ENCODE measurements around the gene TMX2. TPM values are rescaled to one million over a fixed set of nuclear protein-coding genes. Genes with fewer than 3 reads are reported as not detected.

TMX2 gene
- total RNA-seq, 2 experiments from 2014 or later, result 49.8 to 54.7 TPM

GRCh38 chr11:57728829-57729228, 16.4 kb downstream of the TMX2 start:
- Mint-ChIP-seq H3K27ac (no peak overlapping the region), H3K4me3 (no peak overlapping the region), H3K4me1 (ENCODE audit: low read depth) (peaks cover 11% of the 10 kb centered on the region), H3K36me3 (ENCODE audit: low read depth) (peaks cover 2% of the 10 kb centered on the region), H3K9me3 (no peaks in the 10 kb centered on the region), H3K27me3 (ENCODE audit: low read depth) (no peaks in the 10 kb centered on the region)
- CTCF ChIA-PET, result interaction anchor here (1.1 kb wide), 1 partner anchor 72 kb away, joined by 4 read pairs; no protein-coding TSS in a partner anchor
- intact Hi-C loops (cut with micrococcal nuclease), result no loop called here
- DNase-seq, result no peak

GRCh38 chr11:57729479-57729878, 17.1 kb downstream of the TMX2 start:
- no peak overlapping the region for H3K27ac Mint-ChIP-seq
- intact Hi-C loops (cut with micrococcal nuclease), result no loop called here
- peaks cover 11% of the 10 kb centered on the region for H3K4me1 Mint-ChIP-seq (ENCODE audit: low read depth)
- H3K9me3 Mint-ChIP-seq, result no peaks in the 10 kb centered on the region
- no peak overlapping the region for H3K4me3 Mint-ChIP-seq
- no peaks in the 10 kb centered on the region for H3K27me3 Mint-ChIP-seq (ENCODE audit: low read depth)
- no peak for DNase-seq
- CTCF ChIA-PET, result no interaction called here
- peaks cover 2% of the 10 kb centered on the region for H3K36me3 Mint-ChIP-seq (ENCODE audit: low read depth)

DNA sequence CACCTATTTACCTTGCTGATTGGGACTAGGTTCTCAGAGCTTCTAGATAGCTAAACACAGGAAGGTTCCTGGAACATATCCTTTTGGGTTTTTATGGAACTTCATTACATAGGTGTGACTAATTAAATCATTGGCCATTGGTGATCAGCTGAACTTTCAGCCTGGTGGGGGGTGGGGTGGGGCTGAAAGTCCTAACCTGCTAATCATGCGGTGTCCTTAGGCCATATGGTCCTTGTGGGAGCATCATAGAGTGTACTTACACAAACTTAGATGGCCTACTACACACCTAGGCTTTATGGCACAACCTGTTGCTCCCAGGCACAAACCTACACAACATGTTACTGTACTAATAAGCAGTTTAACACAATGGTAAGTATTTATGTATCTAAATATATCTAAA, 20.3 kb downstream of the TMX2 start:
- DNase-seq, result no peak
- Mint-ChIP-seq H3K4me1 (ENCODE audit: low read depth) (peaks cover 10% of the 10 kb centered on the region), H3K36me3 (ENCODE audit: low read depth) (peaks cover 3% of the 10 kb centered on the region), H3K4me3 (no peak overlapping the region), H3K9me3 (no peaks in the 10 kb centered on the region), H3K27ac (no peak overlapping the region), H3K27me3 (ENCODE audit: low read depth) (no peaks in the 10 kb centered on the region)
- CTCF ChIA-PET, result interaction anchor here (0.7 to 1.4 kb wide), 2 partner anchors 13 to 68 kb away, joined by 3 to 5 read pairs; no protein-coding TSS in a partner anchor
- intact Hi-C loops (cut with micrococcal nuclease), result no loop called here

GRCh38 chr11:57735619-57736298, 23.4 kb downstream of the TMX2 start:
- CTCF ChIA-PET, result interaction anchor here (0.7 kb wide), 1 partner anchor 168 kb away, joined by 4 read pairs; the partner anchor contains the start of gene UBE2L6
- no peak for DNase-seq
- H3K27me3 Mint-ChIP-seq (ENCODE audit: low read depth), result no peaks in the 10 kb centered on the region
- peaks cover 16% of the 10 kb centered on the region for H3K36me3 Mint-ChIP-seq (ENCODE audit: low read depth)
- H3K4me1 Mint-ChIP-seq (ENCODE audit: low read depth), result peaks cover 5% of the 10 kb centered on the region
- H3K9me3 Mint-ChIP-seq, result no peaks in the 10 kb centered on the region
- peak overlapping the region; percentile 50 for H3K27ac Mint-ChIP-seq
- intact Hi-C loops (cut with micrococcal nuclease), result no loop called here
- no peak overlapping the region for H3K4me3 Mint-ChIP-seq

- H3K9me3 Mint-ChIP-seq, result no peaks in the 10 kb centered on the region
- CTCF ChIA-PET, result interaction anchor here (0.8 to 7.9 kb wide), 3 partner anchors 60 to 396 kb away, joined by 3 to 64 read pairs (median 4); no protein-coding TSS in a partner anchor
These were observed 29.0 kb downstream of the TMX2 start, which contains the start of gene SELENOH for GRCh38 chr11:57741132-57742086. Gene SELENOH (plus strand): TSS chr11:57741491. CDS start chr11:57741596, 105 bp downstream.

DNA sequence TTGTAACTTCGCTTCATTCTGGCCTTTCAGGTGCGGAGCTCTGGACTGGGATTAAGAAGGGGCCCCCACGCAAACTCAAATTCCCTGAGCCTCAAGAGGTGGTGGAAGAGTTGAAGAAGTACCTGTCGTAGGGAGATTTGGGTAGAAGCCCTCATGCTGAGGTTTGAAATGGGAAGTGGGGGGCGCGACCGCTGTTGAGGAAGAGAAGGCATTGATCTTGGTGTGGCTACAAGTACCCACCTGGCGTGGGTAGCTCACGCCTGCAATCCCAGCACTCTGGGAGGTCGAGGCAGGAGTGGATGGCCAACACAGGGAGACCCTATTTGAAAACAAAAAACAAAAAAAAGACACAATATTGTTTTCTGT, 29.7 kb downstream of the TMX2 start:
- intact Hi-C loops (cut with micrococcal nuclease), result loop anchor here (5.0 to 10.0 kb wide), 2 partner anchors 405 to 1403 kb away; partner anchors contain the start of genes FAM111A, P2RX3 and SSRP1
- peak overlapping the region; percentile 99 for H3K27ac Mint-ChIP-seq
- H3K27me3 Mint-ChIP-seq (ENCODE audit: low read depth), result no peaks in the 10 kb centered on the region
- peaks cover 33% of the 10 kb centered on the region for H3K4me1 Mint-ChIP-seq (ENCODE audit: low read depth)
- CTCF ChIA-PET, result interaction anchor here (0.8 to 7.9 kb wide), 3 partner anchors 59 to 396 kb away, joined by 3 to 64 read pairs (median 4); no protein-coding TSS in a partner anchor
- H3K9me3 Mint-ChIP-seq, result no peaks in the 10 kb centered on the region
- no peak for DNase-seq
- peaks cover 52% of the 10 kb centered on the region for H3K36me3 Mint-ChIP-seq (ENCODE audit: low read depth)
- H3K4me3 Mint-ChIP-seq, result peak overlapping the region; percentile 97

More at GRCh38 chr11:57741132-57742086, 29.0 kb downstream of the TMX2 start, which contains the start of gene SELENOH:
- H3K27me3 Mint-ChIP-seq (ENCODE audit: low read depth), result no peaks in the 10 kb centered on the region
- peak; percentile 98 for DNase-seq
- H3K36me3 Mint-ChIP-seq (ENCODE audit: low read depth), result peaks cover 49% of the 10 kb centered on the region
- H3K27ac Mint-ChIP-seq, result peak within 1 kb of the TSS; percentile 99
- intact Hi-C loops (cut with micrococcal nuclease), result loop anchor here (1.0 to 10.0 kb wide), 11 partner anchors 21 to 1403 kb away; partner anchors contain the start of genes CLP1, FAM111A, MED19 and P2RX3
- peak within 1 kb of the TSS; percentile 97 for H3K4me3 Mint-ChIP-seq
- H3K4me1 Mint-ChIP-seq (ENCODE audit: low read depth), result peaks cover 32% of the 10 kb centered on the region

- intact Hi-C loops (cut with micrococcal nuclease), result loop anchor here (5.0 to 10.0 kb wide), 2 partner anchors 407 to 1400 kb away; partner anchors contain the start of genes FAM111A, P2RX3 and SSRP1
- no peaks in the 10 kb centered on the region for H3K27me3 Mint-ChIP-seq (ENCODE audit: low read depth)
- H3K27ac Mint-ChIP-seq, result peak overlapping the region; percentile 74
- no peak for DNase-seq
- H3K4me3 Mint-ChIP-seq, result no peak overlapping the region
- H3K9me3 Mint-ChIP-seq, result no peaks in the 10 kb centered on the region
- H3K36me3 Mint-ChIP-seq (ENCODE audit: low read depth), result peaks cover 43% of the 10 kb centered on the region
- H3K4me1 Mint-ChIP-seq (ENCODE audit: low read depth), result peaks cover 34% of the 10 kb centered on the region
- CTCF ChIA-PET, result interaction anchor here (7.9 kb wide), 1 partner anchor 57 kb away, joined by 64 read pairs; no protein-coding TSS in a partner anchor
These were observed 32.0 kb downstream of the TMX2 start for GRCh38 chr11:57744357-57744756.

GRCh38 chr11:57745206-57745605, 32.8 kb downstream of the TMX2 start:
- peaks cover 34% of the 10 kb centered on the region for H3K4me1 Mint-ChIP-seq (ENCODE audit: low read depth)
- H3K36me3 Mint-ChIP-seq (ENCODE audit: low read depth), result peaks cover 39% of the 10 kb centered on the region
- CTCF ChIA-PET, result interaction anchor here (7.9 kb wide), 1 partner anchor 56 kb away, joined by 64 read pairs; no protein-coding TSS in a partner anchor
- H3K4me3 Mint-ChIP-seq, result no peak overlapping the region
- peak overlapping the region; percentile 74 for H3K27ac Mint-ChIP-seq
- DNase-seq, result no peak
- no peaks in the 10 kb centered on the region for H3K9me3 Mint-ChIP-seq
- no peaks in the 10 kb centered on the region for H3K27me3 Mint-ChIP-seq (ENCODE audit: low read depth)
- intact Hi-C loops (cut with micrococcal nuclease), result loop anchor here (10.0 kb wide), 1 partner anchor 1400 kb away; the partner anchor contains the start of gene FAM111A

DNA sequence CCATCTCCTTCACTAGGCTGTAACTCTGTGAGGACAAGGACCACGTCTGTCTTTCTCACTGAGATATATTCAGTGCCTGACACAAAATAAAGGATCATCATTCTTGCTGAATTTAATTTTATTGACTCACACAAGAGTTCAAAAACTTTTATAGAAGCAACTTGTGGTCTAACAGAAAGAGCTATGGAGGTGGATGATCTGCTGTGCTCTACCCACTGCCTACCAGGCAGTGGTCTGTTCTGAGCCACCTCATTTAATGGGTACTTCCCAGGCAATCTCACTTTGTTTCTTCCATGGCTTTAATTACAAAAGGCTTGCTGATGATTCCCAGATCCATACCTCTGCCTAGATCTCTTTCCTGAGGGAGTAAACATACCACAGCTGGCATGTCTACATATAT, 34.5 kb downstream of the TMX2 start:
- DNase-seq, result no peak
- H3K4me3 Mint-ChIP-seq, result no peak overlapping the region
- peaks cover 30% of the 10 kb centered on the region for H3K36me3 Mint-ChIP-seq (ENCODE audit: low read depth)
- CTCF ChIA-PET, result interaction anchor here (0.6 to 7.9 kb wide), 3 partner anchors 13 to 54 kb away, joined by 3 to 64 read pairs (median 3); no protein-coding TSS in a partner anchor
- H3K27me3 Mint-ChIP-seq (ENCODE audit: low read depth), result no peaks in the 10 kb centered on the region
- peaks cover 32% of the 10 kb centered on the region for H3K4me1 Mint-ChIP-seq (ENCODE audit: low read depth)
- H3K27ac Mint-ChIP-seq, result peak overlapping the region; percentile 37
- H3K9me3 Mint-ChIP-seq, result no peaks in the 10 kb centered on the region
- intact Hi-C loops (cut with micrococcal nuclease), result loop anchor here (10.0 kb wide), 1 partner anchor 1398 kb away; the partner anchor contains the start of gene FAM111A

DNA sequence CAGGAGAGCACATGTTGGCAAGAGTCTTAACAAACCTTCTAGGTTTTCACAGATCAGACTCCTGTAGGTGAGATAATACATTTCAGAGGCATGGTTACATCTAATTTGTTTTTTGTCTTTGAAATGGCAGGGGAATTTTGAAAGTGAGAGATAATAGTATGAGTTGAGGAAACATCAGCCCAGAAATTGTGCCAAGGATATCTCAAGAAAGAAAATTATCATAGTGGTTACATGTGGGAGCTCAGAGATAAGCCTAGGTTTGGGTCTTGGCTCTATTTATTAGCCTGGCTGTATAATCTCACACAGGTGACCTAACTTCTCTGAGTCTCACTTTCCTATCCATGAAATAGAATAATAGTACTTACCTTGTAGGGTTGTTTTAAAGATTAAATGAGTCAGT, 38.8 kb downstream of the TMX2 start:
- Mint-ChIP-seq H3K9me3 (no peaks in the 10 kb centered on the region), H3K27ac (no peak overlapping the region), H3K4me3 (no peak overlapping the region), H3K36me3 (ENCODE audit: low read depth) (peaks cover 5% of the 10 kb centered on the region), H3K4me1 (ENCODE audit: low read depth) (peaks cover 4% of the 10 kb centered on the region), H3K27me3 (ENCODE audit: low read depth) (no peaks in the 10 kb centered on the region)
- intact Hi-C loops (cut with micrococcal nuclease), result loop anchor here (1.0 kb wide), 1 partner anchor 49 kb away; no protein-coding TSS in a partner anchor
- DNase-seq, result no peak
- CTCF ChIA-PET, result interaction anchor here (1.0 to 2.6 kb wide), 3 partner anchors 9 to 49 kb away, joined by 3 to 25 read pairs (median 3); no protein-coding TSS in a partner anchor

GRCh38 chr11:57751676-57752253, 39.4 kb downstream of the TMX2 start, which contains the start of gene BTBD18:
Gene BTBD18 (minus strand): TSS chr11:57751819. CDS start chr11:57751188, 631 bp downstream.
- intact Hi-C loops (cut with micrococcal nuclease), result loop anchor here (1.0 kb wide), 1 partner anchor 49 kb away; no protein-coding TSS in a partner anchor
- H3K4me3 Mint-ChIP-seq, result no peak within 1 kb of the TSS
- no peak within 1 kb of the TSS for H3K27ac Mint-ChIP-seq
- CTCF ChIA-PET, result interaction anchor here (1.0 to 2.6 kb wide), 2 partner anchors 8 to 48 kb away, joined by 3 to 25 read pairs; no protein-coding TSS in a partner anchor
- H3K27me3 Mint-ChIP-seq (ENCODE audit: low read depth), result no peaks in the 10 kb centered on the region
- peaks cover 4% of the 10 kb centered on the region for H3K4me1 Mint-ChIP-seq (ENCODE audit: low read depth)
- H3K9me3 Mint-ChIP-seq, result no peaks in the 10 kb centered on the region
- H3K36me3 Mint-ChIP-seq (ENCODE audit: low read depth), result peaks cover 5% of the 10 kb centered on the region
- peak; percentile 19 for DNase-seq
